ENCODE measurements around the gene ABCG1.
"Not testable (repeated sequence)": the region's sequence is repeated elsewhere in the genome, so short reads cannot be mapped to it uniquely, and the experiment has no call there.

ABCG1 gene

GRCh38 chr21:42287193-42288083 is 68.5 kb downstream of the ABCG1 start:
- DNase-seq (ENCODE audit: extremely low read depth in 1 of 2, low read depth in 1 of 2), result no peak

DNA sequence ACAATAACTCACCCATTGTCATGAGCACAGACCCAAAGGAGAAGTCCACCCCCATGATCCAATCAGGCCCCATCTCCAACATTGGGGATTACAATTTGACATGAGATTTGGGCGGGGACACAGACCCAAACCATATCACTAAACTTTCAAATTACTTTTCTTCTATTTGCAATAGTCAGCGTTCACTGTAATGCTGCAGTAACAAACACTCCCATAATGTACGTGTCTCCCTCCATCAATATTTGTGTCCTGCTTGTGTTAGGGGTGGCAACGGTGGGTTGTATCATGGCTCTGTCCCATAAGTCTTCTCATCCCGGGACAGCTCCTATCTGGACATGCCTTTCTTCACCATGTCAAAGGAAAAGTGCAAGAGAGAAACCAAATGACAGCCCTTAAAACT is 70.0 kb downstream of the ABCG1 start:
- no peak for DNase-seq (ENCODE audit: extremely low read depth in 1 of 2, low read depth in 1 of 2)

GRCh38 chr21:42289926-42290325 is 71.0 kb downstream of the ABCG1 start:
- DNase-seq (ENCODE audit: extremely low read depth in 1 of 2, low read depth in 1 of 2), result no peak

- no peak for DNase-seq (ENCODE audit: extremely low read depth in 1 of 2, low read depth in 1 of 2)
These were observed 71.6 kb downstream of the ABCG1 start for GRCh38 chr21:42290505-42290904.

DNA sequence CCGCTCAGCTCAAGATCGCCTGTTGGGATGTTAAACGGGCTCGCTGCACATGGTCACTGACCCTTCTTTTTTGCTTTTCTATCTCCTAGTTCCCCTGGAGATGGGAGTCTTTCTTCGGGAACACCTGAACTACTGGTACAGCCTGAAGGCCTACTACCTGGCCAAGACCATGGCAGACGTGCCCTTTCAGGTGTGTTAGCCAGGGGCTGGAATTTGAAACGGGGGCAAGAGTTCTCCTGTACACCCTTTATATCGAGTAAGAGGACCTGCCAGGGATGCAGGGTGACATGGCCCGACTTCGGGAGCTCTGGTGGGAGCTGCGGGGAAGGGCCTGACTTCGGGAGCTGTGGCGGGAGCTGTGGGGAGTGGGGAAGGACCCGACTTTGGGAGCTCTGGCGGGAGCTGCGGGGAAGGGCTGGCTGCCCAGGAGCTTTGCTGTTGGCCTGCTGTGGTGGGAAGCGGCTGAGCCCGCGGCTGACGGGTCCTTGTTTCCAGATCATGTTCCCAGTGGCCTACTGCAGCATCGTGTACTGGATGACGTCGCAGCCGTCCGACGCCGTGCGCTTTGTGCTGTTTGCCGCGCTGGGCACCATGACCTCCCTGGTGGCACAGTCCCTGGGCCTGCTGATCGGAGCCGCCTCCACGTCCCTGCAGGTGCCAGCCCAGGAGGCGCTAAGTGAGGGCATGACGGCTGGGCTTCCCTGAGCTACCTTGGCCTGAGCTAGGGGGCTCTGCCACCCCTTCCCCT is 72.2 kb downstream of the ABCG1 start:
- no peak for DNase-seq (ENCODE audit: extremely low read depth in 1 of 2, low read depth in 1 of 2)

DNA sequence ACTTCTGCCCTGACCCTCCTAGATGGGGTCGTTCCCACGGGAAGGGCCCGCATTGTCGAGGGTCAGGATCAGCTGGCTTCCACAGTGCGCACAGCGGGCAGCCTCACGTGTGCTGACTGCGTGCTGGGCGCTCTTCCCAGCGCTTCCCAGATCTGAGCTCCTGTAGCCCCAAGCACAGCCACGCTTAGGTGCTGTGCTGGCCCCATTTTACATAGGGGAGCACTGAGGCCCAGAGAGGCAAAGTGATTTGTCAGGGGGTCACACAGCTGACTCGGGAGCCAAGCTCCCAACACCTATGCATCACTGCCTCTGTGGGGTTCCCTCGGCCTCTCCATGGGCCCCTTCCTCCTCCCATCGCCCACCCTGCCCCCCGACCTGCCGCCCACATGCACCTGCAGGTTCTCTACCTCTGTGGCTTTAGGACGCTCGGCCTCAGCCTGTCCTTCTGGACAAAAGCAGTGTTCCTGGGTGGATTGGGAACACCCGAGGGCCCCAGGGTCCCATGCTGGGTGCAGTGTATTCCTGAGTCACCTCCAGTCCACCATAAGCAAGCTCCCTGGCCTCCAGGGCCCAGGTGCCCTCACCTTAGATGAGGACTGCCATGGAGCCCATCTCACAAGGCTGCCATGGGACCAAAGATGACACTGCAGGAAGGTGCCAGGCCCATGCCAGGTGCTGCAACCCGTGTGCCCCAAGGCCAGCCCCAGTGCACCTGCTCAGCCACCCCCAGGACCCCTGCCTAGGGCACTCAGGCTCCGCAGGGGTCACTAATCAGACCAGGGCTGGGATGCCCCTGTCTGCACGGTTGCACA is 73.0 kb downstream of the ABCG1 start:
- no peak for DNase-seq (ENCODE audit: extremely low read depth in 1 of 2, low read depth in 1 of 2)

DNA sequence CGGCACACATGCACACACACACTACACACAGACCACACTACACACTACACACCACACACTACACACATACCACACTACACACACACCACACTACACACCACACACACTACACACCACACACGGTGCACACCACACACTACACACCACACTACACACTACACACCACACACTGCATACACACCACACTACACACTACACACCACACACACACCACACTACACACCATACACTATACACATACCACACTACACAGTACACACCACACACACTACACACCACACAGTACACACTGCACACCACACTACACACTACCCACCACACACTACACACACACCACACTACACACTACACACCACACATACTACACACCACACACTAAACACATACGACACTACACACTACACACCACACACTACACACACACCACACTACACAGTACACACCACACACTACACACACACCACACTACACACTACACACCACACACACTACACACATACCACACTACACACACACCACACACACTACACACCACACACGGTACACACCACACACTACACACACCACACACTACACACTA is 73.7 kb downstream of the ABCG1 start:
- DNase-seq (ENCODE audit: extremely low read depth in 1 of 2, low read depth in 1 of 2), result not testable (repeated sequence)

DNA sequence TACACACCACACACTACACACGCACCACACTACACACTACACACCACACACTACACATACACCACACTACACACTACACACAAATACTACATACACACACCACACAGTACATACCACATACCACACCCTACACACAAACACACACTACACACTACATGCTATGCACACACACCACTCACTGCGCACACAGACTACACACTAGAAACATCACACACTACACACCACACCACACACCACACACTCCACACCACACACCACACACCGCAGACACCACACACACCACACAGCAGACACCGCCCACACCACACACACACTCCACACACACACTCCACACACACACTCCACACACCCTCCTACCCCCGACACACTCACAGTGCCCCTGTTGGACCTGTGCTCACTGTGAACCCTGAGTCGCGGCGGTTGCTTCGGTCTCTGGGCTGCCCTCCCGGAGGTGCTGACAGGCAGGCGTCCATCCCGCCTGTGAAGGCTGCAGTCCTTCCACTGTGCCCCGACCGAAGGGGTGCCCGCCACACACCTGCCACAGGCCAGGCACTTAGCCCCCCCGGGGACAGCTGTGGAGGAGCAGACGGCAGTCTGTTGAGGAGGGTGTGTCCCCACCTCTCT is 74.8 kb downstream of the ABCG1 start:
- DNase-seq (ENCODE audit: extremely low read depth in 1 of 2, low read depth in 1 of 2), result no peak

DNA sequence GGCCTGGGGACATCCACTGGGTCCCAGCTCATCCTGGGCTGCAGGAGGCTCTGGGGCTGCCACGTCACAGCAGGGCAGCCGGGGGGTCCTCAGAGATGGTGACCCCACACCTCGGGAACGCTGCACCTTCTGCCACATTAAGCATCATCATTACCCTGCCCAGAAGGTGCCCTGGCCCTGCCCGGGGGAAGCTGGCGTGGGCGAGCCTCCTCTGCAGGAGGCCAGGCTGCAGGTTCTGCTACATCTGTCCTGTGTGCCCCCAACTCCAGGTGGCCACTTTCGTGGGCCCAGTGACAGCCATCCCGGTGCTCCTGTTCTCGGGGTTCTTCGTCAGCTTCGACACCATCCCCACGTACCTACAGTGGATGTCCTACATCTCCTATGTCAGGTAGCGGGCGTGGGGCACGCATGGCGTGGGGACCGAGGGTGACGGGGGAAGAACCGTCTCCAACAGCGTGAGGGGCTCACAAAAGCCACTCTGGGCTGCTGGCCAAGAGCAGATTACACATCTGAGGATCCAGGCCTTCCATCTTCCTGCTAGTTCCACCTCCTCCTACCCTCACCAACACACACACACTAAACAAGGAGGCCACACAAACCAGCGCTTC is 75.4 kb downstream of the ABCG1 start:
- no peak for DNase-seq (ENCODE audit: extremely low read depth in 1 of 2, low read depth in 1 of 2)

DNA sequence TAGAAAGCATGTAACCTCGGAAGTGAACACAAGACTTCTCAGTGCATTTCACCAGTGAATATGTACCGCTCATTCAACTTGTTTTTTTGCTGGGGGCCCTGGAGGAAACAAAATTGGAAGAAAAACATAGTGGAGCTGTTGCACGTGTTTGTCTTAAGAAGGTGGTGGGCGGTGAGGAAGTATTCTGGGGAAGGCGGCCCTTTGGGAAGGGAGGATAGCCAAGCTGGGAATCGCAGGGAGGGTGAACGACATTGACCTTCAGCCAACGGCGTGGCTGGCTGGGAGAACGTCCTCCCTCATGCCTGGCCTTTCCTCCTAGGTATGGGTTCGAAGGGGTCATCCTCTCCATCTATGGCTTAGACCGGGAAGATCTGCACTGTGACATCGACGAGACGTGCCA is 76.9 kb downstream of the ABCG1 start:
- no peak for DNase-seq (ENCODE audit: extremely low read depth in 1 of 2, low read depth in 1 of 2)

- DNase-seq (ENCODE audit: extremely low read depth in 1 of 2, low read depth in 1 of 2), result no peak
These were observed 77.6 kb downstream of the ABCG1 start for GRCh38 chr21:42296501-42296900.

DNA sequence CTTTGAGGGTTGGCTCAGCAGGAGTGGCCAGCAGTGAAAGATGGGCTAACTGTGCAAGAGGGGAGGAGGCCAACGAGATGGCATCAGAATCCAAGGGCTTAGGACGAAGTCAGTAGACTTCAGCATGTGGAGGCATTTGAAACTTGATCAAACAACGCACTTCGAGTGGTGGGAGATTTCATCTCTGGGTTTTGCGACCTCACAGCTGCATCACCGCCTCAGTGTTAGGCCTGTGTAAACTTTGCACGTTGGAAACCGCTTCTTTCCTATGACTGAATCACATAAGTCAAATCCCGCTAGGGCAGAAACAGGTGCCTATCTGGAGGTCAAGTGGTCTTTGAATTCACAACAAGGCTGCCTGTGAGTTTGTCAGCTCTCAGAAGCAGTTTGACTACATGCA is 78.4 kb downstream of the ABCG1 start:
- DNase-seq (ENCODE audit: extremely low read depth in 1 of 2, low read depth in 1 of 2), result no peak

GRCh38 chr21:42298237-42298636 is 79.3 kb downstream of the ABCG1 start:
- DNase-seq (ENCODE audit: extremely low read depth in 1 of 2, low read depth in 1 of 2), result no peak

DNA sequence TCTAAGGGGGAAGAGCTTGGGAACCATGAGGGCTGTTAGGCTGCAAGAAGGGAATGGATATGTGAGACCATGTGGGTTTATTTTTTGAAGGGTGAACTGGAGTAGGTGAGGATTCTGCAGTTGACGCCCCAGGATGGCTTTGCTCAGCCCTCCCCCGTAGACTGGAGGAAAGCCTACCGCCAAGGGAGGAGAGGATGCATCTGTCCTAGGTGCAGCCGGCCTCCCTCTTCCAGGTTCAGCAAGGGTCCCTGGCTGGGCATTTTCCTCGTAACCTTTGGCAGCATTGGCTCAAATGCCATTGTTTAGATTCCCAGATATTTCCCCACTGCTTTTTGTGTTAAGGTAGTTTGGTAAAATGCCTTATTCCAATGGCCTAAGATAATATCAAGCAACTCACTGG is 79.7 kb downstream of the ABCG1 start:
- DNase-seq (ENCODE audit: extremely low read depth in 1 of 2, low read depth in 1 of 2), result no peak

DNA sequence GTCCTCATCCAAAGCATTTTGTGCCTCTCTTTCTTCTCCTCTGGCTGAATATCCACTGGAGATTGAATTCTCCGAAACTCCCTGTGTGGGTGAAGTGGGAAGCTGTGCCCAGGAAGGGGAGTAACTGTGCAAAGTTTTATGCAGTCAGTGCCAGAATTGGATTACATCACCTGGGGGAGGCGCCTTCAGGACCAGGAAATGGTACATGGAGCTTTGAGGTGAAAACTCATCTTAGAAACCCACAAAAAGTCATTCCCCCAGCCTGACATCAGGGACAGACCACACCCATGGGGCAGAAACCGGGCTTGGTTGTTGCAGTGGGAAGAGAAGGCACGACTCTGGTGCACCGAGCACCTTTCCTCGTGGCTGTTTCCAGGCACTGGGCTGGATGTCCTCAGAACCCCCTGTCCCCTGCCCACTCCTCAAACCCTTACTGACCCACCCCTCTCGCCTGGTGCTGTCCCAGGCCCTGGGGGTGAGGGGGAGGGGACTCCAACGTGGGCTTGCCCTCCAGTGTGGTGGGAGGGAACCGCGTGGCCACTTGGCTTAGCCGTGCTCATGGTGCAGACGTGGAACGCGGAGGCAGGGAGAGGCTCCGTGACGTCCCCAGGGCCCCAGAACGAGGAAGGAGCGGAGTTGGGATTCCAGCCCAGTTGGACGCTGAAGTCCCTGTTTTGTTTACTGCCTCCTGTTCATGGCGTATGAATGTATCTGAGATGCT is 80.5 kb downstream of the ABCG1 start:
- no peak for DNase-seq (ENCODE audit: extremely low read depth in 1 of 2, low read depth in 1 of 2)

- no peak for DNase-seq (ENCODE audit: extremely low read depth in 1 of 2, low read depth in 1 of 2)
These were observed 81.2 kb downstream of the ABCG1 start for GRCh38 chr21:42300045-42300583.

DNA sequence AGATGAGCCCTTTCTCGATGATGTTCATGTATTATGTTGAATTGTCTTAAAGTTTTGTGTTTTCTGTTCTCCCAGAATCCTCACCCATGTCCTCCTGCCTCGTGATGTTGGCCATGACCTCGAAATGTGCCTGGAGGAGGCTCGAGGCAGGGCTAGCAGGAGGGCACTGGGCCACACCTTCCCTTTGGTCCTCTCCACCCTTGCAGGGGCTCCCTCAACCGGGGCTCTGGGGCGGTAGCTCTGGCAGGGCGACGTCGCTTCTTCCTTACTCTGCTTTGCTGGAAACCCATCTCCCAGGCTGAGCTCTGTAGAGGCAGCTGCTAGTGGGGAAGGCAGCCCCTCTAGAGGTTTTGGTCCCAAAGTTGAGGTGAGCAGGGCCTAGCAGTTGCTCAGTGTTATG is 82.0 kb downstream of the ABCG1 start:
- no peak for DNase-seq (ENCODE audit: extremely low read depth in 1 of 2, low read depth in 1 of 2)

DNA sequence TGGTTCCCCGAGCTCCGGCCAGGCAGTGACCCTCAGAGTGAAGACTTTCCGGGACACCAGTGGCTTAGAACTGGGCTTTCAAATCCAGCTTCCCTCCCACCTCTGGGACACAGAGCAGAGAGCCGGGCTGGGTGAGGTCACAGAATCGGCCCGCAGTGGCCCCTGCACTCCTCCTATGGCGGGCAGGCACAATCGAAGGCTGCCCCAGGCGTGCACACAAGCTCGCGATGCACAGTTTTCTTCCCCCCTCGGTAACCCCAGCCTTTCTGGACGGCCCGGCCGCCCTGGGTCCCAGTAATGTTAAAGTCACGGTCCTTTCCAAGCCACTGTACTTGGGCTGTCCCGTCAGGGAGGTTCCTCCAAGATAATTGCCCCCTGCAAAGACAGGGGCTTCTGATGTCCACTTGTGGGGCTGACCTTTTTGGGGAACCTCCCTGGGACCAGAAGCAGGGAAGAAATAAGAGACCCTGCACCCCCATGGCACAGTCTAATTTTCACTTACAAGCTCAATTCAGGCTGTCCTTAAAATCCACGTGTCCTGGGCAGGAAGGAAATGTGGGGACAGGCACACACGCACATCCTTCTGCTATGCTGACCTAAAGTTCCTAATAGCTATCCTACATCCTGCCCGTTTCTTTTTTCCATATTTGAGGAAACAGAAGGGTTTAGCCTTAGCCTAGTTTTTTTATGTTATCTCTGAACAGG is 82.6 kb downstream of the ABCG1 start:
- no peak for DNase-seq (ENCODE audit: extremely low read depth in 1 of 2, low read depth in 1 of 2)

Data from activated CD8-positive, alpha-beta memory T cell treated with anti-CD3 and anti-CD28 coated beads for 1 hour (primary cell).